H1 (cell line): Measurements from ENCODE around the gene RANBP3L.

Experiments
- ATF2 ChIP-seq: IDR thresholded peaks from 2 replicates; pipeline ENCODE4 v1.6.1; 2012; ENCODE audit warnings: low read length, inconsistent platforms
- CHD2 ChIP-seq: IDR thresholded peaks from 2 replicates; pipeline ENCODE4 v1.6.1; 2012; ENCODE audit warnings: low read length, improper control_type of control experiment
- CTCF ChIP-seq, 3 experiments: IDR thresholded peaks; 1 replicate in 2 of 3; 2 replicates in 1 of 3; pipeline versions ENCODE4 v1.5.1 to v1.6.1; 2011; ENCODE audit warnings: low read length in 3 of 3, mild to moderate bottlenecking in 3 of 3, inconsistent platforms in 2 of 3, low read depth in 1 of 3, moderate library complexity in 1 of 3; ENCODE audit not compliant: insufficient read depth in 1 of 3; ENCODE audit errors: control extremely low read depth in 1 of 3
- EZH2 ChIP-seq: fragments of 200-600 bp; sonication (generic); IDR thresholded peaks from 2 replicates; pipeline ENCODE4 v1.7.1; 2012; ENCODE audit warnings: low read depth, mild to moderate bottlenecking, moderate library complexity, low read length, inconsistent platforms; ENCODE audit not compliant: severe bottlenecking
- KDM5A ChIP-seq: fragments of 200-600 bp; IDR thresholded peaks from 2 replicates; pipeline ENCODE4 v1.7.1; 2012; ENCODE audit warnings: mild to moderate bottlenecking, low read length, inconsistent platforms, mixed read lengths
- POLR2A ChIP-seq, 2 experiments: IDR thresholded peaks; 1 replicate in 1 of 2; 2 replicates in 1 of 2; pipeline ENCODE4 v1.6.1; 2011; ENCODE audit warnings: low read depth in 2 of 2, low read length in 2 of 2, mild to moderate bottlenecking in 2 of 2; ENCODE audit errors: control extremely low read depth in 1 of 2
- POLR2AphosphoS5 ChIP-seq: IDR thresholded peaks from 2 replicates; pipeline ENCODE4 v1.6.1; 2011; ENCODE audit warnings: low read depth, low read length
- POU5F1 ChIP-seq: IDR thresholded peaks from 2 replicates; pipeline ENCODE4 v1.6.1; 2011; ENCODE audit warnings: low read depth, mild to moderate bottlenecking, low read length, moderate library complexity
- SP1 ChIP-seq: IDR thresholded peaks from 2 replicates; pipeline ENCODE4 v1.6.1; 2011; ENCODE audit warnings: low read depth, low read length
- TEAD4 ChIP-seq: IDR thresholded peaks from 2 replicates; pipeline ENCODE4 v1.6.1; 2012; ENCODE audit warnings: low read depth, low read length, inconsistent platforms, mixed read lengths

DNA sequence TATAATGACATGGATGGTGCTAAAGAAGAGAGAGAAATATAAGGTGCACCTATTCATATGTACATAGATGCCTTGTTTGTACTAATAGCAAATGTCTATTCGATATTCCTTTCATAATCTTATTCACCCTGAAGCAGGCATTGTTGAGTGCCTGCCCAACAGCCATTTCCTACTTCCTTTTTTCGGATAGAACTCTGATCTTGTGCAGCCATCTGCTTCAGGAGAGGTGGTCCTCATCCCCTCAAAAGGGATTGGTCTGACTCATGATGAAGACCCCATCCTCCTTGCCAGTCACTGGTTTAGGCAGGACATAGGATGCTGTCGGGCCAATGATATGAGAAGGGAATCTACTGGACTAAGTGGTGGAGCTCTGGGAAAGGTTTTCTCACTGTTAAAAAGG lies 8.4 kb upstream of the RANBP3L start:
- TF ChIP-seq CHD2 (no peak), TEAD4 (no peak), CTCF (IDR thresholded peaks at IDR 0.05; ENCODE audit: control extremely low read depth in 1 of 3, insufficient read depth in 1 of 3, low read depth in 1 of 3, low read length in 3 of 3) (no peak), EZH2 (no peak), POLR2A (IDR thresholded peaks at IDR 0.05; ENCODE audit: control extremely low read depth in 1 of 2, low read depth in 2 of 2, low read length in 2 of 2) (no peak), SP1 (no peak), POU5F1 (no peak), POLR2AphosphoS5 (no peak), ATF2 (no peak), KDM5A (no peak)
